ENCODE results near the gene AP2A2. TPM values are rescaled to one million over a fixed set of nuclear protein-coding genes. Genes with fewer than 3 reads are reported as not detected.
A peak's percentile ranks its signal among the peaks of the same experiment; 100 is the strongest.

AP2A2 gene
- total RNA-seq, 1 experiment from 2014 or later, result 39.4 TPM

DNA sequence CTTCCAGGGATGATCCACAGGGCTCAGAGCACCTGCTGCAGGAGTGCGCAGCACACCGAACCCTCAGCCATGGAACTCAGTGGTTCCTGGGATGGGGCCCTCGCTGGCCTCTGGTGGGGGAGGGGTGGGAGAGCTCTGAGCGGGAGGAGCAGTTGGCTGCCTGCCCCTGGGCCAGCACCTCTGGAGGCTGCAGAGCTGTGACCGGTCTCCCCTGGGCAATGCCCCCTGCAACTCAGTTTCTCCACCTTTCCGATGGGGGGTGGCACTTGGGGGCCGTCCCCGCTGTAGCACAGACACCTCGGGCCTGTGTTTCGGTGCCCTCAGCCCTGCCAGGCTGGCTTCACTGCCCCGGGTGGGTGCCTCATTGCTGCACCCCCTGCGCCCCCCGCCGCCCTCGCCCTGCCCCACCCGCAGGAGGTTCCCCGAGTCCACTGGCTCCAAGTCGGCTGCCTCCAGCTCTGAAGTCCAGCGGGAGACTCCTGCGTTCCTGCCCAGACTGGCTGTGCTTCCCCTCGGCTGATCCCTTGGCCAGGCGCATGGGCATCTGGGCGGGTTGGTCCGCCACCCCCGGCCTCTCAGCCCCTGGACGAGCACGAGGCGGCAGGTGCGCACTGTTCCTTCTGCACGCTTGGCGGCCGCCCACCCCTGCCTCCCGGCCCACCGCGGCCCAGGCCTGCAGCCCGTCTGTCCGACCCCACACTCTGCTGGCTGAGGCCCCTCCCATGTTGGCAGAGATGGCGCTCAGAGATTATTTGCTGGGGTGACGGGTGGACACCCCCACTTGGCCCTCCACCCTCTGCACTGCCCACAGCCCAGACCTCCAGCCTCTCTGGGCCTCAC lies 109.0 kb downstream of the AP2A2 start:
- ChIA-PET CTCF (interaction anchor here (0.6 to 0.7 kb wide), 2 partner anchors 24 to 463 kb away, joined by 8 read pairs; no protein-coding TSS in a partner anchor), POLR2A (ENCODE audit: unreplicated experiment) (no interaction called here)
- intact Hi-C loops (cut with micrococcal nuclease; ENCODE audit: unreplicated experiment), result no loop called here
- no peaks in the 10 kb centered on the region for H3K9me3 ChIP-seq (ENCODE audit: insufficient read depth, low read depth)
- no peak overlapping the region for H3K27ac ChIP-seq
- H3K9me2 ChIP-seq (ENCODE audit: insufficient read depth), result no peaks in the 10 kb centered on the region
- no peak overlapping the region for H2AFZ ChIP-seq
- no peak for DNase-seq
- peaks cover 8% of the 10 kb centered on the region for H3K4me1 ChIP-seq (replicated peaks; ENCODE audit: insufficient read depth)
- no peaks in the 10 kb centered on the region for H3K27me3 ChIP-seq (ENCODE audit: insufficient read depth, low read depth)
- H3K4me3 ChIP-seq, result no peak overlapping the region
- no TSS peak for BruUV-seq (replicated peaks)
- no peaks in the 10 kb centered on the region; the same call in 1 of the 2 replicates for H3F3A ChIP-seq (ENCODE audit: insufficient read depth, low read depth)
- H3K79me2 ChIP-seq (ENCODE audit: low read depth), result no peaks in the 10 kb centered on the region
- no peak for TF ChIP-seq EZH2 (IDR thresholded peaks at IDR 0.05; ENCODE audit: low read depth)
- TF ChIP-seq, protein P1, sequence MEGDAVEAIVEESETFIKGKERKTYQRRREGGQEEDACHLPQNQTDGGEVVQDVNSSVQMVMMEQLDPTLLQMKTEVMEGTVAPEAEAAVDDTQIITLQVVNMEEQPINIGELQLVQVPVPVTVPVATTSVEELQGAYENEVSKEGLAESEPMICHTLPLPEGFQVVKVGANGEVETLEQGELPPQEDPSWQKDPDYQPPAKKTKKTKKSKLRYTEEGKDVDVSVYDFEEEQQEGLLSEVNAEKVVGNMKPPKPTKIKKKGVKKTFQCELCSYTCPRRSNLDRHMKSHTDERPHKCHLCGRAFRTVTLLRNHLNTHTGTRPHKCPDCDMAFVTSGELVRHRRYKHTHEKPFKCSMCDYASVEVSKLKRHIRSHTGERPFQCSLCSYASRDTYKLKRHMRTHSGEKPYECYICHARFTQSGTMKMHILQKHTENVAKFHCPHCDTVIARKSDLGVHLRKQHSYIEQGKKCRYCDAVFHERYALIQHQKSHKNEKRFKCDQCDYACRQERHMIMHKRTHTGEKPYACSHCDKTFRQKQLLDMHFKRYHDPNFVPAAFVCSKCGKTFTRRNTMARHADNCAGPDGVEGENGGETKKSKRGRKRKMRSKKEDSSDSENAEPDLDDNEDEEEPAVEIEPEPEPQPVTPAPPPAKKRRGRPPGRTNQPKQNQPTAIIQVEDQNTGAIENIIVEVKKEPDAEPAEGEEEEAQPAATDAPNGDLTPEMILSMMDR (conservative IDR thresholded peaks at IDR 0.05), result no peak
- H4K20me1 ChIP-seq (ENCODE audit: insufficient read depth), result no peaks in the 10 kb centered on the region
- no peaks in the 10 kb centered on the region for H3K36me3 ChIP-seq (ENCODE audit: low read depth)
- H3K4me2 ChIP-seq, result no peak overlapping the region

DNA sequence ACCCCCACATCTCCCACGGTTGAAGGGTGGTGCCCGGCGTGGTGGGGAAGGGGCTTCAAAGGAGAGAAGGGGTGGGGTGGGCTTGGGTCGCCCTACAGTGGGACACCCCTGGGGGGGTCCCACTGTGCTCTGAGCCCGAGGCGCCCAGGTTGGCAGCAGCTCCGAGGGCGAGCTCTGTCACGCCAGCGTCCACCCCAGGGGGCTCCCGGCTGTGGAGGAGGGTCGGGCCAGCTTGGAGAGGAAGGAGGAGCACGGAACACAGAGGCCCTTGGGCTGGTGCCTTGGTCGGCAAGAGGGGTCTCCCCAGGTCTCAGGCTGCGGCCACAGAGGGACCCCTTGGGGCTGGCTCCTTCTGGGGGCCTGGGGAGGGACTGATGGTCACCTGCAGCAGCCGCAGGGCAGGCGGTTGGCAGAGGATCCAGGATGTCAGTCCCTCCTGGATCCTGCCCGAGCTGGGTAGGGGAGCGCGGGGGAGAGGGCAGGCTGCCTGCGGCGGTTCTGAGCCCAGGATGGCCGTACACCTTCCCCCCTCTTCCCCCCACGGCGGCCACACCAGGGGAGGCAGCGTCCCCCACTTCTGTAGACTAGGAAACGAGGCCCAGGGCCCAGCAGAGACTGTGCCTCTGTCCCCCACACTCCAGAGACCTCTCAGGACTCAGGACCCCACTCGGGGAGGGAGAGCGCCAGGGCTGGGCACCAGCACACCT lies 110.1 kb downstream of the AP2A2 start:
- H3K79me2 ChIP-seq (ENCODE audit: low read depth), result no peaks in the 10 kb centered on the region
- ChIA-PET CTCF (no interaction called here), POLR2A (ENCODE audit: unreplicated experiment) (no interaction called here)
- no peaks in the 10 kb centered on the region for H3K27me3 ChIP-seq (ENCODE audit: insufficient read depth, low read depth)
- H3F3A ChIP-seq (ENCODE audit: insufficient read depth, low read depth), result no peaks in the 10 kb centered on the region; the same call in 1 of the 2 replicates
- H2AFZ ChIP-seq, result no peak overlapping the region
- no TSS peak for BruUV-seq (replicated peaks)
- H3K4me2 ChIP-seq, result peak overlapping the region; percentile 31; the same call in 1 of the 2 replicates
- no peaks in the 10 kb centered on the region for H3K9me3 ChIP-seq (ENCODE audit: insufficient read depth, low read depth)
- TF ChIP-seq, protein P1 (conservative IDR thresholded peaks at IDR 0.05), result no peak
- no peak for TF ChIP-seq EZH2 (IDR thresholded peaks at IDR 0.05; ENCODE audit: low read depth)
- no peak overlapping the region for H3K4me3 ChIP-seq
- peaks cover 18% of the 10 kb centered on the region for H3K4me1 ChIP-seq (replicated peaks; ENCODE audit: insufficient read depth)
- H4K20me1 ChIP-seq (ENCODE audit: insufficient read depth), result no peaks in the 10 kb centered on the region
- no peak overlapping the region for H3K27ac ChIP-seq
- no peaks in the 10 kb centered on the region for H3K36me3 ChIP-seq (ENCODE audit: low read depth)
- intact Hi-C loops (cut with micrococcal nuclease; ENCODE audit: unreplicated experiment), result no loop called here
- DNase-seq, result no peak
- H3K9me2 ChIP-seq (ENCODE audit: insufficient read depth), result no peaks in the 10 kb centered on the region

DNA sequence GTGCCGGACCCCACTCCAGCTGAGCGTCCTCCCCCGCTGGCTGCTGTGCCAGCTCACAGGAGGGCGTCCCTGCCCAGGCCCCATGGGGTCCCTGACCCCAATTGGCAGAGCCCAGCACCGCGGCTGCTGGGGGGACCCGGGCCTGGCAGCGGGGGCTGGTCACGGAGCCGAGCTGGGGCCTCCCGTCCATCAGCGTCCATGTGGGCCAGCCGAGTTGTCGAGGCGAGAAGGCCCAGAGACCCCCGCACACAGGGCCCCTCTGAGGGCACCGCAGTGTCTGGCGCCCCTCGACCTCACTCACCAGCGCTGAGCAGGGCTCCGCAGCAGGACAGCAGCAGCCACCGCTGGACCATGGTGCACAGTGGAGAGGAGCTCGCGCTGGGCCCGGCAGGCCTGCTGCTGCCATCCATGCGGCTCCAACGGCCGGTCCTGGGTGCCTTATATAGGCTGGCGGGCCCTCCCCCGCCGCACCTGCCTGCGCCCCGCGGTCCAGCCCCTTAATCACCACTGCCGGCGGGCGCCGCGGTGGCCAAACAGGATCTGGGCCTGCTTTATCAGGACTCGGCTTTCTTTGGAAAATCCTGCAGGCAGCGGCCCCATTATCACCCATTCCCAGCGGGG lies 110.7 kb downstream of the AP2A2 start, which contains the start of gene MUC6:
MUC6 (minus strand) TSS at position 416 of the 621 bp plus-strand sequence; CDS start at position 353, 63 bp downstream.
- intact Hi-C loops (cut with micrococcal nuclease; ENCODE audit: unreplicated experiment), result no loop called here
- Histone ChIP-seq H3K4me3 (no peak within 1 kb of the TSS; the same call in 1 of the 2 replicates), H3K27me3 (ENCODE audit: insufficient read depth, low read depth) (no peaks in the 10 kb centered on the region), H3K27ac (no peak within 1 kb of the TSS), H2AFZ (no peak within 1 kb of the TSS), H3F3A (ENCODE audit: insufficient read depth, low read depth) (no peaks in the 10 kb centered on the region; the same call in 1 of the 2 replicates), H3K4me1 (replicated peaks; ENCODE audit: insufficient read depth) (peaks cover 25% of the 10 kb centered on the region), H3K9me3 (ENCODE audit: insufficient read depth, low read depth) (no peaks in the 10 kb centered on the region), H4K20me1 (ENCODE audit: insufficient read depth) (no peaks in the 10 kb centered on the region), H3K4me2 (peak within 1 kb of the TSS; percentile 31), H3K79me2 (ENCODE audit: low read depth) (no peaks in the 10 kb centered on the region), H3K36me3 (ENCODE audit: low read depth) (no peaks in the 10 kb centered on the region), H3K9me2 (ENCODE audit: insufficient read depth) (no peaks in the 10 kb centered on the region)
- CTCF ChIA-PET, result no interaction called here
- no TSS peak for BruUV-seq (replicated peaks)
- DNase-seq, result peak in 1 of 2 experiments; percentile 48
- POLR2A ChIA-PET (ENCODE audit: unreplicated experiment), result no interaction called here
- TF ChIP-seq EZH2 (IDR thresholded peaks at IDR 0.05; ENCODE audit: low read depth), result no peak
- TF ChIP-seq, protein P1 (conservative IDR thresholded peaks at IDR 0.05), result no peak

All from PC-9 (cell line).